ENCODE results near the gene PLA2R1.

PLA2R1 gene

GRCh38 chr2:159898441-159898840, 164.0 kb downstream of the PLA2R1 start:
- no peak for DNase-seq (ENCODE audit: low read depth)
- TF ChIP-seq CTCF (conservative IDR thresholded peaks at IDR 0.05; ENCODE audit: control insufficient read depth, insufficient read depth, low read depth, low read length): no peak
- H3K4me3 ChIP-seq (ENCODE audit: control insufficient read depth, low read depth, low read length): no peak overlapping the region

GRCh38 chr2:159897720-159898119, 164.7 kb downstream of the PLA2R1 start:
- no peak for TF ChIP-seq CTCF (conservative IDR thresholded peaks at IDR 0.05; ENCODE audit: control insufficient read depth, insufficient read depth, low read depth, low read length)
- H3K4me3 ChIP-seq (ENCODE audit: control insufficient read depth, low read depth, low read length): no peak overlapping the region
- DNase-seq (ENCODE audit: low read depth): no peak

- no peak overlapping the region for H3K4me3 ChIP-seq (ENCODE audit: control insufficient read depth, low read depth, low read length)
- no peak for TF ChIP-seq CTCF (conservative IDR thresholded peaks at IDR 0.05; ENCODE audit: control insufficient read depth, insufficient read depth, low read depth, low read length)
- DNase-seq (ENCODE audit: low read depth): no peak
These were observed 165.3 kb downstream of the PLA2R1 start for GRCh38 chr2:159897081-159897480.

GRCh38 chr2:159895258-159896065, 167.0 kb downstream of the PLA2R1 start:
- peak; percentile 12 for DNase-seq (ENCODE audit: low read depth)

GRCh38 chr2:159894145-159894838, 168.1 kb downstream of the PLA2R1 start:
- DNase-seq (ENCODE audit: low read depth): no peak
- no peak for TF ChIP-seq CTCF (conservative IDR thresholded peaks at IDR 0.05; ENCODE audit: control insufficient read depth, insufficient read depth, low read depth, low read length)
- no peak overlapping the region for H3K4me3 ChIP-seq (ENCODE audit: control insufficient read depth, low read depth, low read length)

More at GRCh38 chr2:159895258-159896065, 167.0 kb downstream of the PLA2R1 start:
- TF ChIP-seq CTCF (conservative IDR thresholded peaks at IDR 0.05; ENCODE audit: control insufficient read depth, insufficient read depth, low read depth, low read length): no peak
- H3K4me3 ChIP-seq (ENCODE audit: control insufficient read depth, low read depth, low read length): no peak overlapping the region

- TF ChIP-seq CTCF (conservative IDR thresholded peaks at IDR 0.05; ENCODE audit: control insufficient read depth, insufficient read depth, low read depth, low read length): no peak
- no peak overlapping the region for H3K4me3 ChIP-seq (ENCODE audit: control insufficient read depth, low read depth, low read length)
- DNase-seq (ENCODE audit: low read depth): peak; percentile 12
These were observed 169.2 kb downstream of the PLA2R1 start for GRCh38 chr2:159892990-159893810.

Measured in fibroblast of mammary gland (primary cell).